HUES6 (cell line): Measurements from ENCODE around the gene PANK4.

Experiments used
- H3K27ac ChIP-seq: 2 replicates; pipeline ENCODE4 v1.7.0; 2013; ENCODE audit warnings: low read depth, mild to moderate bottlenecking, low read length, inconsistent platforms
- H3K27me3 ChIP-seq: 2 replicates; pipeline ENCODE4 v1.6.1; 2013; ENCODE audit warnings: low read length; ENCODE audit not compliant: control insufficient read depth, insufficient read depth
- H3K36me3 ChIP-seq: 2 replicates; pipeline ENCODE4 v1.6.1; 2013; ENCODE audit warnings: low read length; ENCODE audit not compliant: control insufficient read depth, insufficient read depth
- H3K4me1 ChIP-seq: 2 replicates; pipeline ENCODE4 v1.6.1; 2013; ENCODE audit warnings: low read length; ENCODE audit not compliant: control insufficient read depth, insufficient read depth
- H3K4me3 ChIP-seq: 2 replicates; pipeline ENCODE4 v1.5.1; 2013; ENCODE audit warnings: low read depth, low read length
- H3K9ac ChIP-seq: one replicate; pipeline ENCODE4 v1.6.1; 2013; ENCODE audit warnings: mild to moderate bottlenecking, low read length
- H3K9me3 ChIP-seq: 2 replicates; pipeline ENCODE4 v1.6.1; 2013; ENCODE audit warnings: low read depth, low read length; ENCODE audit not compliant: control insufficient read depth, insufficient read depth

The PANK4 gene

DNA sequence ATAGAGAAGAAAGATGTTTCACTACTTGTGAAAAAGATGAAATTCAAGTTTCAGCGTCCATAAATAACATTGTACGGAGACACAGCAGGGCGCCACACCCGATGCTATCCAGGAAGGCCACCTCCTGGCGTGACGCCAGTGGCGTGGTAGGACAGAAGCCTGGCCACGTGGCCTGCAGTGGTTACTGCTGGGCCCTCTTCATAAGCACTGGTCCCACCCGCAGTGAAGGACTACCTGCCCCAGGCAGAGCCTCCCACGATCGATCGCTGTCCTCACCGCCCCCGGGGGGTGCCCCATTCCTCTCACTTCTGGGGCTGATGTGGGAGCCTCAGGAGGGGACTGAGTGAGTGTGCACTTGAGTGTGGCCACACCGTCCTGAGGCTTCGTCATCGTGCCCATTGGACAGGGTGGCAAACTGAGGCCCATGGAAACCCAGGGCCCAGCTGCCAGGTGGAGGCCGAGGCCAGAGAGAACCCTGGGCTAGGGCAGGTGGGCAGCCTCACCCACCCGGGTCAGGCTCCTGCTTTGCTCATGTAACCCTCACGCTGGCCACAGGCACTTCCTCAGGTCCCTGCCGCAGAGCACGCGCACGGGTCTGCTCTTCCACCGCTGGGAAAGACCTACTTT is 15.3 kb upstream of the PANK4 start:
- no peaks in the 10 kb centered on the region for H3K9me3 ChIP-seq
- H3K27me3 ChIP-seq = peaks cover 69% of the 10 kb centered on the region
- H3K27ac ChIP-seq = no peak overlapping the region
- no peaks in the 10 kb centered on the region for H3K36me3 ChIP-seq
- H3K9ac ChIP-seq = no peak overlapping the region
- no peak overlapping the region for H3K4me3 ChIP-seq
- H3K4me1 ChIP-seq = peaks cover 30% of the 10 kb centered on the region

DNA sequence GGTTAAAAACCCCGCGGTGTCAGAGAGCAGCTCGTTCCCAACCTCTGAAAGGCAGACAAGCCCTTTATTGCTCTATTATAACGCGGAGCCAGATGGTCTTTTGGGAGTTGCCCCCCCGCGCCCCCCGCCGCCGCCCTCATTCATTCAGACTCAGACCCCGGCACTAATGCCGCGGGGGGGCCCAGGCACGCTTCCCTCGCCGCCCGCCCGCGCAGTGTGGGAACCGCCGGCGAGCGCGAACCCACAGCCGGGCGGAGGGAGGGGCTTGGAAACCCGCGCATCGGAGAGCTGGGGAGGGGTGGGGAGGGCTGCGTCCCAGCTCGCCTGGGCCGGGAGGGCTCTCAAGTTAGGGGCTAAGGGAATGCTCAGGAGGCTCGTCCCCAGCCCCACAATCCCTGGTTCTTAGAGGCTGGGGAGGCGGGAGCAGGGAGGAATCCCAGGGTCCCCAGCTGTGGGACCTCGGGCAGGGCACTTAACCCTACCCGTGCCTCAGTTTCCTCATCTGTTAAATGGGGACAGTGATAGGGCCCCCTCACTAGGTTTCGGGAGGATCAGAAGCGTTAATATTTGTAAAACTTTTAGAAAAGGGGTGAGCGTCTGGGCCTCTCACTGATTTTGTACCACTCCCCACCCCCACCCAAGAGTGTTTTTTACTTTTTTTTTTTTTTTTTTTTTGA is 14.6 kb upstream of the PANK4 start:
- no peak overlapping the region for H3K27ac ChIP-seq
- H3K4me3 ChIP-seq = no peak overlapping the region; the same call in 1 of the 2 replicates
- no peaks in the 10 kb centered on the region for H3K36me3 ChIP-seq
- H3K9ac ChIP-seq = no peak overlapping the region
- peaks cover 76% of the 10 kb centered on the region for H3K27me3 ChIP-seq
- H3K4me1 ChIP-seq = peaks cover 30% of the 10 kb centered on the region
- no peaks in the 10 kb centered on the region for H3K9me3 ChIP-seq

DNA sequence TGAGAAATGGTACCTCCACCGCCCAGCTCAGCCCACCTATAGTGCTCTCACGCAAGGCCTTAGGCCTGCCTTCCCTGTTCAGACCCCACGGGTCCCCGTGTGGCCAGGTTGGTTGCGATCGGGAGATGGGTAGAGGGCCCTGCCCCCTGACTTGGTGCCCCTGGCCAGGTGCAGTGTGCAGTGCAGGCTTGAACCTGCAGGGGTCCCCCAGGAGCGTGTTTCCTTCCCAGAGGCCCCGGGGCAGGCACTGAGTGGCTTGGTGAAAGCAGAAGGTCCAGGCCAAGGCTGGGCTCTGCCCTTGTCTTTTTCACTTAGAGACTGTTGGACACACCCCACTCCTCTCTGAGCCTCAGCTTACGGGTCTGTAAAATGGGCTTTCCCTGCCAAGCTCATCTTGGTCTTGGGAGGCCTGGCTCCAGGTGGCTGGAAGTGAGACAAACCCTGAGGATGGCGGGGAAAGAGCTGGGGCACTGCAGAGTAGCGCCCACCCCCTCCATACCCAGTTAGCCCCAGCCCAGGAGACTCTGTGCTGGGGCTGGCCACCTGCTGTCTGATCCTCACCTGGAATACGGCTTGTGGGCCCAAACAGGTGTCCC is 13.0 kb upstream of the PANK4 start:
- H3K27me3 ChIP-seq = peaks cover 91% of the 10 kb centered on the region
- H3K4me3 ChIP-seq = no peak overlapping the region
- no peak overlapping the region for H3K27ac ChIP-seq
- no peak overlapping the region for H3K9ac ChIP-seq
- no peaks in the 10 kb centered on the region for H3K9me3 ChIP-seq
- H3K4me1 ChIP-seq = peaks cover 30% of the 10 kb centered on the region
- H3K36me3 ChIP-seq = no peaks in the 10 kb centered on the region

DNA sequence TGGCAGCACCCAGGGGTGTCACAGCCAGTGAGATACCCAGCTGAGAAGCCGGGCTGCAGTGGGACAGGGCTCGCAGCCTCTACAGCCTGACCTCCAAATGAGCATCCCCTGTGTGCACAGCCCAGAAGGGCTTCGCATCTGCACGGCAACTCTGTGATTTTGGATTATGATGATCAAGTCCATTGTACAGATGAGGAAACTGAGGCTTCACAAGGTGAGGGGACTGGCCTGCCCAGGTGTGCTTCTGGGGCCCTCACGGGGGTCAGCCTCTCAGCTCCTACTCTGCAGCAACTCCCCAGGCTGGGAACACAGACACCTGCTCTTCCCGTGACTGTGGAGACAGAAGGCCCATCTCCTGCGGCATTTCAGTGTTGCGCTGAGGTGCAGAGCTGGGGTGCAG is 12.5 kb upstream of the PANK4 start:
- H3K9ac ChIP-seq = no peak overlapping the region
- H3K9me3 ChIP-seq = no peaks in the 10 kb centered on the region
- no peaks in the 10 kb centered on the region for H3K36me3 ChIP-seq
- H3K27me3 ChIP-seq = peaks cover 92% of the 10 kb centered on the region
- H3K4me3 ChIP-seq = no peak overlapping the region
- no peak overlapping the region for H3K27ac ChIP-seq
- H3K4me1 ChIP-seq = peaks cover 24% of the 10 kb centered on the region

DNA sequence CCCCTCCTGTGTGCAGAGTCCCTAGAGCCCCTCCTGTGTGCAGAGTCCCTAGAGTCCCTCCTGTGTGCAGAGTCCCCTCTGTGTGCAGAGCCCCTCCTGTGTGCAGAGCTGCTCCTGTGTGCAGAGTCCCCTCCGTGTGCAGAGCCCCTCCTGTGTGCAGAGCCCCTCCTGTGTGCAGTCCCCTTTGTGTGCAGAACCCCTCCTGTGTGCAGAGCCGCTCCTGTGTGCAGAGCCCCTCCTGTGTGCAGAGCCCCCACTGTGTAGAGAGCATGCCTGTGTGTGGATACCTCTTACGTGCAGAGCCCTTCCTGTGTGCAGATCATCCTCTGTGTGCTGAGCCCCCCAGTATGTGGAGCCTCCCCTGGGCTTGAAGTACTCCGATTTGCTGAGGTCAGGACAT is 12.0 kb upstream of the PANK4 start:
- peaks cover 19% of the 10 kb centered on the region for H3K4me1 ChIP-seq
- no peak overlapping the region for H3K4me3 ChIP-seq
- H3K9me3 ChIP-seq = no peaks in the 10 kb centered on the region
- peaks cover 92% of the 10 kb centered on the region for H3K27me3 ChIP-seq
- no peak overlapping the region for H3K9ac ChIP-seq
- no peak overlapping the region for H3K27ac ChIP-seq
- no peaks in the 10 kb centered on the region for H3K36me3 ChIP-seq

DNA sequence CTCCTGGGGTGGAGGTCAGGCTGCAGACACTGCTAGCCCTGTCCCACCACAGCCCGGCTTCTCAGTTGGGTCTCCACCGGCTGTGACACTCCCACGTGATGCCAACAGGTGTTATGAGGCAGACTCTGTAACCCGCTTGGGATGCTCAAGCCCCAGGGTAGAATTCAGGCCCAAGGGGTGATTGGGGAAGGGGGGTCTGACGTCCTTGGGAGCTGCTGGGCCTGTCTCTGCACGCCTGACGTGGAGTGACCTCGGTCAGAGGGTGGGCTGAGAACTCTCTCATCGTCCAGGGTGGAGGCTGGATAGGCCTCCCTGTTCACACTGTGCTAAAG is 11.4 kb upstream of the PANK4 start:
- Histone ChIP-seq H3K9me3 (no peaks in the 10 kb centered on the region), H3K36me3 (no peaks in the 10 kb centered on the region), H3K4me1 (peaks cover 14% of the 10 kb centered on the region), H3K27me3 (peaks cover 92% of the 10 kb centered on the region), H3K9ac (no peak overlapping the region), H3K27ac (no peak overlapping the region), H3K4me3 (no peak overlapping the region)

DNA sequence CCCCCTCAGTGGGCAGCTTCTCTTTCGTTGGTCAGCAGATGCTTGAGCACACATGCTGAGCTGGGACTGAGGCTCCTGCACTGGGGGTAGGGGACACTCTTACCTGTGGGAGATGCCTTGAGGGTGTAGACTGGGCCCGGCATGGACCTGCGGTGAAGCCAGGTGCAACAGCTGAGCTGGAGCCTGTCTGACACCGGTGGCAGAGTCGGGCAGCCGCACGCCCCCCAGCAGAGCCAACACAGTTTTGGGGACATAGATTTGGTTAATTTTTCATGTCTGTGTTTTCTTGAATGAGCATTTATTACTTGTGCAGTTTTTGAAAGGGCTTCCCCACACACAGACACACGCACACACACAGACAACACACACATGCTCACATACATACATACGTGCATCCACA is 9.6 kb upstream of the PANK4 start:
- Histone ChIP-seq H3K27me3 (peaks cover 92% of the 10 kb centered on the region), H3K4me3 (no peak overlapping the region), H3K27ac (no peak overlapping the region), H3K4me1 (peaks cover 15% of the 10 kb centered on the region), H3K9me3 (no peaks in the 10 kb centered on the region), H3K9ac (no peak overlapping the region), H3K36me3 (no peaks in the 10 kb centered on the region)

DNA sequence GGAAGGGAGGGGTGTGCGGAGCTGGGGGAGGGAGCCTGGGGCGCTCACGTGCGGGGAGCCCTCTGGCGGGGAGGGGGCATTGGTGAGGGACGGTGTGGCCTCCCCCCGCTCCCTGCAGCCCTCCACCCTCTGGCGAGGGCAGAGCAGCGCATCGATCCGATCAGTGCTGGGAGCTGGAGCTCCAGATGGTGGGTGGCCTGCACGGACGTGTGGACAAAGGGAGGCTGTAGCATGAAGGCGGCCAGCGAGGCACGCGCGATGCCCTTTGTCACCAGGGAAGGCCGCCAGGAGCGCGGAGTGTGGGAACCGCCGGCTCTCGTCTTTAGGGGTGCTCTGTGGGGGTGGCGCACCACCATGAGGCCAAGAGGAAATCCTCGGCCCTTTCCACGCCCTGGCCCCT is 9.1 kb upstream of the PANK4 start:
- Histone ChIP-seq H3K36me3 (no peaks in the 10 kb centered on the region), H3K4me3 (no peak overlapping the region), H3K9ac (no peak overlapping the region), H3K27me3 (peaks cover 96% of the 10 kb centered on the region), H3K9me3 (no peaks in the 10 kb centered on the region), H3K27ac (no peak overlapping the region), H3K4me1 (peaks cover 20% of the 10 kb centered on the region)

DNA sequence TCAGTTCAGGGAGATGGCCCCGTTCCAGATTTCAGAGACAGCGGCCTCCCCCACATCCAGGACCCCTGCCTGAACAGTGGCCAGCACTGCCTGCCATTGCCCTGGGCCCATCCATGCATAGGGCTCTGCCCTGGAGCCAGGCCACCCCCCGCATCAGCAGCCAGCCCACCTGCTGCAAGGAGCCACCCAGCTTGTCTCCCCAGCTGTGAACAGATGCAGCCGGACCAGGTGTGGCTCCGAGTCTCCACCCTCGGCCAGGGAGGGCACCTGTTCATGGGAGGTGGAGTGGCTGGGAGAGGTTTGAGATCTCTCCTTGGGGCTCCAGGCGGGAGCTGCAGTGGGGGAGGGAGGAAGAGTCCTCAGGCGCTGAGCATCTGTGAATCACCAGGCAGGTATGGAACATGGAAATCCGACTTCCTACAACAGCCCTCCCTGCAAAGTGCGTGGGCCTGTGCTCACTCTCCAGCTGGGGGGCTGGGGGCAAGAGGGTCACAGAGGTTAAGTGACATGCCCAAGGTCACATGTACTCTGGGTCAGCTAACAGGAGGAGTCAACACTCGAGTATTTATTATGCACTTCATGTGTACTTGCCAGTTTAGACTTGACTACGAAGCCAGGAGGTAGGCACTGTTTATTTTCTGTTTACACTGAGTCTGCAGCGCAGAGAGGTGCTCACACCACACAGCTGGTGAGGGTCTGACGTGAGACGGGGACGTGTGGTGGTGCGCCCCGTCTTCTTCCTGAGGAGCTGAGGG is 8.5 kb upstream of the PANK4 start:
- no peak overlapping the region for H3K27ac ChIP-seq
- no peak overlapping the region for H3K4me3 ChIP-seq
- peaks cover 96% of the 10 kb centered on the region for H3K27me3 ChIP-seq
- no peaks in the 10 kb centered on the region for H3K36me3 ChIP-seq
- no peaks in the 10 kb centered on the region for H3K9me3 ChIP-seq
- no peak overlapping the region for H3K9ac ChIP-seq
- H3K4me1 ChIP-seq = peaks cover 21% of the 10 kb centered on the region

DNA sequence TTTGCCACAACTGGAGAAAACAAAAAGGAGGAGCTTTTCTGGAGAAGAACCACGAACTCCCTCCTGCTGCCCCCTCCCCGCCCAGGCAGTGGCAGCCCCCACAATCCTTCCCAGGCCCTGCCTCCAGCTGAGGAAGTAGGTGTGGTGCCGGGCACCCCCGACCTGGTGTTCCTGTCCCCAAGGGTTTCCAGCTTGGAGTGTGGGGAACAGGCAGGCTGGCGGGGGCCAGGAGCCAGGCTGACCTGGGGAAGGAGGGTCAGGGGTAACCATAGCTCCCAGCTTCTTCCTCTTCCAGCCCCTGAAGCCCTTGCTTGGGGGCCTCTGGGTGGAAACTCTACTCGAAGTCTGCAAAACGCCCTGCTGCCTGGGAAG is 7.9 kb upstream of the PANK4 start:
- Histone ChIP-seq H3K9me3 (no peaks in the 10 kb centered on the region), H3K4me1 (peaks cover 23% of the 10 kb centered on the region), H3K36me3 (no peaks in the 10 kb centered on the region), H3K27ac (no peak overlapping the region), H3K9ac (no peak overlapping the region), H3K4me3 (no peak overlapping the region), H3K27me3 (peaks cover 97% of the 10 kb centered on the region)

DNA sequence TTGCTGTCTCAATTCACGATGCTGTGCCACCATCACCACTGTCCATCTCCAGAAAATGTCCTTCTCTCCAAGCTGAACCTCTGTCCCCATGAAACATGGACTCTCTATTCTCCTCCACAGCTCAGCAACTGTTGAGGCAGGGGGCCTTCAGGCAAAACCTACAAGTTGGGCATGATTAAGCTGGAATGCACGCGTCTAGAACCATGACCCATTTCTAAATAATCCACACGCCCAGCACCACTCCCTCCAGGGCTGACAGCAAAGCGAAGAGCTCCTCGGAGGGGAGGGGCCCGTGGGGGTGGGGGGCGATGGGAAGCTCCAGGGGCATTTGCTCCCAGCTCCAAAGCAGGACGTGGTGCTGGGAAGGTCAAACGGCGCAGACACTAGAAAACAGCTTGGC is 7.0 kb upstream of the PANK4 start:
- Histone ChIP-seq H3K4me3 (no peak overlapping the region), H3K36me3 (no peaks in the 10 kb centered on the region), H3K27ac (no peak overlapping the region), H3K4me1 (peaks cover 31% of the 10 kb centered on the region), H3K9ac (no peak overlapping the region), H3K27me3 (peaks cover 98% of the 10 kb centered on the region), H3K9me3 (no peaks in the 10 kb centered on the region)
